Tongue (tissue), 2 donors: ENCODE measurements around the gene CAMP. TPM values are rescaled to one million over a fixed set of nuclear protein-coding genes. Genes with fewer than 3 reads are reported as not detected.

ENCODE experiments used
- DNase-seq: peaks from one replicate; pipeline ENCODE4 v3.0.0-alpha.2; 2015
- total RNA-seq: library from RNA; depleted of rRNA; stranded (reverse); fragments of >200 nt; gene quantifications from one replicate; pipeline ENCODE4 v1.2.3, GENCODE V29; 2014

The CAMP gene
- total RNA-seq, 1 donor from 2014 or later: not detected

DNA sequence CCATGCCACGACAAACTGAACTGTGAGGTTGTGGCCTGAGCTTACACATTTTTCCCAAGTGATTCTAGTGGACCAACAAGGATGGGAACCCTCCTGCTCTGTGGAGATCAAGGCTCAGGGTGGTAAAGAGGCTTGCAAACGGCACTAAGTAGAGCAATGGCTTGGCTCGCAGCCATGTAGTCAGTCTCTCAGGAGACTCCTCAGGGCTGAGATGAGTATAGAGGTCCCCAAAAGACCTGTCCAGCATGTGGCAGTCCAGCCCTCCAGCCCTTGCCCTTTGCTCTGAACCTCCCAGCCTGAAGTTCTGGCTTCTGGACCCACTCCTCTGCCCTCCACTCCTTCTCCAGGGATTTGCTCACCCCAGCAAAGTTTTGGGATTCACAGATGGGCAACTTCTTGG, 8.3 kb upstream of the CAMP start:
- peak; percentile 9 for DNase-seq

DNA sequence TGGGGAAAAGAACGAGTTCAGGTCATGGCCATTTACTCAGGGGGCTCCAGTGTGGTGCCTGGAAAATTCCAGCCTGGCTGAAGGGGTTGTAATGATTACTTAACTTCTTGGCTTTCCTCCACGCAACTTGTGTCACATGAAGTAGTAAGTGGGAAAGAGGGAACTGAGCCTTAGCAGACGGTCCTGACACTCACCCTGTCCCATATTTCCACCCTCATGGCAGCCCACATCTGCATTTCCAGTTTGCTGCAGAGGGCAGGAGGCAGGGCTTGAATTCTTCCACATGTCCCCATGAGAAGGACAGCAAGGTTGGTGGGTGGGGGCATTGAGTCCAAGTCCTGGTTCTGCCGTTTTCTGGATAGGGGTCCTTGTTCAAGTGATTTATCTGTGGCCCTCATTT, 7.8 kb upstream of the CAMP start:
- peak; percentile 73 for DNase-seq

DNA sequence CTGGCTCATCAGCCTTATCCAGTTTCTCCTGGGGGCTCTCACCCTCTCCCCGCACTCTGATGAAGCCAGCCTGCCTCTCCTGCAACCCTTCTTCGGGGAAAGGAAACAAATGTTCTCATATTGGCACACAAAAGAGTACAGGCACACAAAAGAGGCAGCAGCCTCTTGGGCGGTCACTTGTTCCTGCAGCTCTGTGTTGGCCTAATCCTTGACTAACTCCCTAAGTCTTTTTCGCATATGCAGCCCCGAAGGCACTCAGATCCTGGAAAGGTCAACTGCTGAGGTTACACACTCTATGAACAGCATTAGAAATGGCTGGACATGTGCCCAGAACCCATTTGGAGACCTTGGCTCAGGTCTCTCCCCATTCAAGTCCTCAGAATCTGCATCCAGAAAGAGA, 7.4 kb upstream of the CAMP start:
- peak; percentile 46 for DNase-seq

DNA sequence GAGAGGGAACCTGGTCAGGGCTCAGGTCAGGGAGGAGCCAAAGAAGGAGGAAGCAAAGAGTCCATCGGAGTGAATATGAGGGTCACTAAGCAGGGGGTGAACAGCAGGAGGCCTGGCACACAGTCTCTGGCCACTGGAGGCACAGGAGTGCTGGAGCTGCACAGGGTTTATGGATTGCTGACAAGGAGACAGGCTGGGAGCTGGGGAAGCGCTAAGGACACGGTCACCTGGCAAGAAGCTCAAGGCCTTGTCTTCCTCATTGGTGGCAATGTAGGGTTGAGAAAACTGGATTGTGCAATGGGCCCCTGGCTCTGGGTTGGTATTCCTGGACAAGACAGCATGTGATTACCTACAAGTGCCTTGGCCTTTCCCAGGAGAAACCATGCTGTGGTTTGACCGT, 5.8 kb upstream of the CAMP start:
- no peak for DNase-seq

DNA sequence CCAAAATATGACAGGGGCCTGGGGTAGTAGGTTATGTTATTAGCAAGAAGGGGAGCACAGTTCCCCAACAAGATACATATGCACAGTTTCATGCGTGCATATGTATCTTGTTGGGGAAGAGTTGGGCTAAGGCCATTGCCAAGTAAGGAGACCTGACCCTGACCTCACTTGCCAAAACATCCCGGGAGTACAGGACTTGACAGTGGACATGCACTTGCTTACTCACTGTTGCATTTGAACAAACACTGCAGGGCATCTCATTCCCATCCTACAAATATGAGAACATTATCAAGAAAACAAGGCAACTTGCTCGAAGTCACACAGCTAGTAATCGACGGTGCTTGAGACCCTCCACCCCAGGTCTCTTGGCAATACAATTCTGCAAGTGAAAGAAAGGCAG, 4.8 kb upstream of the CAMP start:
- DNase-seq: no peak

GRCh38 chr3:48219543-48219942, 3.8 kb upstream of the CAMP start:
- DNase-seq: no peak

GRCh38 chr3:48220746-48221145, 2.5 kb upstream of the CAMP start:
- no peak for DNase-seq

- no peak for DNase-seq
Observed at GRCh38 chr3:48225587-48225986, 2.3 kb downstream of the CAMP start.

DNA sequence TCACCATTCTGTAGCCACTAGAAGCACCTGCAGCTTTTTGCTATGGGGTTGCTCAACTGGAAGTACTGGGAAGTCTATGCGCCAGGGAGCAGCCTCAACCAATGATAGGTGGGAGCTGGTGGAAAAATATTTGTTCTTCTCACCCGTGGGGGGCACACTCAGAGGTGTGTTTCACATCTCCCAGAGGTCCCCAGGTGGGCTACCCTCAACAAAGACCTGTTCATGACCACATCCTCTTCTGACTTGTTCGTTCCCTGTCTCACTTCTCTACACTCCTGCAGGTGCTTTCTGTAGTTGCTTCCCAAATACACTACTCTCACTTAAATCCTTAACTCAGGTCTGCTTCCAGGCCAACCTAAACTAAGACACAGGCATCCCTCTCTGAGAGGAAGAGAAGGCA, 3.6 kb downstream of the CAMP start:
- DNase-seq: no peak

GRCh38 chr3:48232232-48232631, 8.9 kb downstream of the CAMP start:
- DNase-seq: no peak

- peak; percentile 67 for DNase-seq
Observed at GRCh38 chr3:48232734-48233133, 9.4 kb downstream of the CAMP start.

DNA sequence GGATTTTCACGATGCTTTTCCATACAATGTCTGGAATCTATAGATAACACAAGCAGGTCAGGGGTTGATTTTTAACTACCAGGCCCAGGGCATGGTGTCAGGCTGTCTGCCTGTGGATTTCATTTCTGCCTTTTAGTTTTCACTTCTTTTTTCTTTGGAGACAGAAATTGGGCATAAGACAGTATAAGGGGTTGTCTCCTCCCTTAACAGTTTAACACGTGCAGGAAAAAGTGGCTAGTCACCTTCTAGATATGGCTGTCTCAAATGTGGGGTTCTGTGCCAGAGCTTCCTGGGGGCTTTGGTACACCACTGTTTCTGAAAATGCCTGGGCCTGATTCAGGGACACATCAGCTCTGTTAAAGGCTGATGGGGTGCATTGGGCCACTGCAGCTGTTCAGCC, 10.2 kb downstream of the CAMP start:
- DNase-seq: no peak

- no peak for DNase-seq
Observed at GRCh38 chr3:48236531-48236930, 13.2 kb downstream of the CAMP start.

GRCh38 chr3:48238531-48239085, 15.3 kb downstream of the CAMP start:
- no peak for DNase-seq

DNA sequence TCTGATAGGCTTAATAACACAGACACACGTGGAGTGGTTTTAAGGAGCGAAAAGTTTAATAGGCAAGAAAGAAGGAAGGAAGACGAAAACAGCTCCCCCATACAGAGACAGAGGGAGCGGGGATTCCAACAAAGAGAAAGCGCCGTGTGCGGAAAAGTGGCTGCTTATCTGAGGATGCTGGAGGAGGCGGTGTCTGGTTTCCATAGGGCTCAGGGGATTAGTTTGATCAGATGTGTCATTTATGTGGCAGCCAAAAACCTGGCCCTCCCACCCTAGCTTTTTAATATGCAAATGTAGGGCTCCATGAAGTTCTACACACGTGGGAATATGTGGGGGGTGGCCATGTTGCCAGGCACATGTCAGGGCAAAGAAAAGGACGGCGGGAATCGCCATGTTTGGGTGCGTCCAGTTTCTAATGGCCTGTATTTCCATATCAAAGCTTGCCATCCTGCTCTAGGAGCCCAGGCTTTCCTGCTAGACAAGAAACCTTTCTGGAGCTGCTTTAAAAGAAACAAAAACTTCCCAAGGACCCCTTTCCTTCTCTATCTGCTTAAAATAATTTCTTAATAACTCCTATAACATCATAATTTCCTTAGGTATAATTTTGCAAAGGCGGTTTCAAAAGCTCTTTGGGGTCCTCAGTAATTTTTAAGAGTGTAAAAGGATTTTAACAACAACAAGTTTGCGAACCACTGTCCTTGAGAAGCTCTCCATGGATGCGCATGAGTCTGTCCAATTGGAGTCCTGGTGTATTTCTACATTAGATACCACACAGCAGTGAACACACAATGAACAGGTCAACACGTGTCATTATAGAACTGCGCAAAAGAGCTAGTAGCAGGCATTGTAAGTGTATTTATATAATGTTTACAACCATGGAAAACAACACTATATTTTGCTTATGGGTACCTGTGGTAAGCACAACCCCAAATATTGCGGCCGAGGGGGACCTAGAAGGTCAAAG, 17.0 kb downstream of the CAMP start:
- no peak for DNase-seq

GRCh38 chr3:48241796-48242455, 18.6 kb downstream of the CAMP start:
- DNase-seq: no peak

GRCh38 chr3:48243886-48244285, 20.6 kb downstream of the CAMP start:
- DNase-seq: no peak

- DNase-seq: no peak
Observed at GRCh38 chr3:48244461-48244860, 21.2 kb downstream of the CAMP start.

GRCh38 chr3:48245136-48245535, 21.8 kb downstream of the CAMP start:
- no peak for DNase-seq

- no peak for DNase-seq
Observed at GRCh38 chr3:48247401-48247811, 24.1 kb downstream of the CAMP start.

DNA sequence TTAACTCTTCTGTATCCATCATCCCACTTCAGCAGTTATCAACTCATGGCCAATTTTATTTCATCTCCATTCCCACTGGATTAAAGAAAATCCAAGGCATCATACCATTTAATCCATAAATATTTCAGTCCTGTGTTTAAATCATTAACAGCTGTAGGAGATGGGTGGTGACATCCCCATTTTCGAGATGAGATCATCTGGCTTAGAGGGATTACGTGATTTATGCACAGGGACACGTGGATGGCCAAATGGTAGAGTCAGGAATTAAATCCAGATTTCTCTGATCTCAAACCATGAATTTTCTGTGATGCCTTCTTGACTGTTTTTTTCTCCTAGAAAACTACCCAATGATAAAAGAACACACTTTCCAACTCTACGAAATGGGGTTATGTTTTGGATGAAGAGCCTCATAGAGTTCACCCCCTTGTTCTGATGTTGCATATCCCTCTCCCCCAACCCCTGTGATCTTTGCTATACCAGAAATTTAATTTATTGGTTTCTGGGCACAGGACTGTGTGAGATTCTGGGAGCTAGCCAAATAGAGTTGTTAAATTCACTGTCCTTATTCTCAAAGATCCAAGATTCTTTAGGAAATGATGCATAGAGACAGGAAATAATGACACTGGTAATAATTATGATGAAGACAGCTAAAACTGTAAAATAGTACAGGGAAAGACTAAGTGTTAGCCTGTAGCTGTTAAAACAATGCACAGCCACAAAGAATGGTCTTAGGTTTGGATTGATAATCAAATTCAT, 25.0 kb downstream of the CAMP start:
- no peak for DNase-seq

DNA sequence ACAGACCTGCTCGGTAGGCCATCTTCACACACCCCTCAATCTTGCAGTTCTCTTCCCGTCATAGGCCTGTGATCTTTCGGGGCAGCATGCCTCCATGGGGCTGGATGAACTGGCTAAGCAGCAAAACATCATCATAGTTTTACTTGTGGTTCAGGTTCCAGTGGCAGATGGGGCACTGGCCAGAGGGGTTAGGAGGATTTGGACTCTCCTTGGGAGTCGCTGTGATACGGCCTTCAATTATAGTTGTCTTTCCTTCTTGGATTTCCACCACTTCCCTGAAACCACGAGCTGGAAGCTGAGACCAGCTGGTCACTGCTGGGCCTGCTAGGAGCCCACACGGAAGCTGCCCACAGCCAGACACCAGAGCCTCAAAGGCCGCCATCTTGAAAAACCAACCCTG, 33.3 kb downstream of the CAMP start:
- DNase-seq: no peak

- no peak for DNase-seq
Observed at GRCh38 chr3:48258530-48258929, 35.2 kb downstream of the CAMP start.
